ENCODE measurements around the gene KRT72. TPM values are rescaled to one million over a fixed set of nuclear protein-coding genes. Genes with fewer than 3 reads are reported as not detected.

KRT72 gene
- total RNA-seq, 4 donors from 2014 or later, result not detected

- intact Hi-C loops (cut with DNase I), result no loop called here
- H3K27ac ChIP-seq, result no peak overlapping the region
- H3K4me3 ChIP-seq (replicated peaks in 1 of 3), result no peak overlapping the region
- no peaks in the 10 kb centered on the region for H3K36me3 ChIP-seq
- no peak for DNase-seq
- WGBS, 2 donors, result 88 to 94% methylated on average over 7 of the region's 7 CpGs
- no peaks in the 10 kb centered on the region for H3K9me3 ChIP-seq
- TF ChIP-seq POLR2A (IDR thresholded peaks at IDR 0.05) (no peak), CTCF (IDR thresholded peaks at IDR 0.05) (no peak)
- peaks cover 3% of the 10 kb centered on the region for H3K27me3 ChIP-seq
- H3K4me1 ChIP-seq, result no peaks in the 10 kb centered on the region
These were observed 5.4 kb upstream of the KRT72 start for GRCh38 chr12:52606581-52607218.

- 56 to 58% methylated on average over 3 of the region's 3 CpGs for WGBS, 2 donors
- H3K4me3 ChIP-seq (replicated peaks in 1 of 3), result no peak overlapping the region
- no peaks in the 10 kb centered on the region for H3K4me1 ChIP-seq
- no peak for DNase-seq
- peaks cover 5% of the 10 kb centered on the region for H3K27me3 ChIP-seq
- TF ChIP-seq POLR2A (IDR thresholded peaks at IDR 0.05) (no peak), CTCF (IDR thresholded peaks at IDR 0.05) (no peak)
- H3K36me3 ChIP-seq, result no peaks in the 10 kb centered on the region
- H3K27ac ChIP-seq, result no peak overlapping the region
- intact Hi-C loops (cut with DNase I), result no loop called here
- no peaks in the 10 kb centered on the region for H3K9me3 ChIP-seq
These were observed 4.8 kb upstream of the KRT72 start for GRCh38 chr12:52606096-52606495.

- TF ChIP-seq CTCF (IDR thresholded peaks at IDR 0.05) (no peak), POLR2A (IDR thresholded peaks at IDR 0.05) (no peak)
- Histone ChIP-seq H3K9me3 (no peaks in the 10 kb centered on the region), H3K27ac (no peak overlapping the region), H3K27me3 (peaks cover 5% of the 10 kb centered on the region), H3K4me3 (replicated peaks in 1 of 3) (no peak overlapping the region), H3K4me1 (no peaks in the 10 kb centered on the region), H3K36me3 (no peaks in the 10 kb centered on the region)
- intact Hi-C loops (cut with DNase I), result no loop called here
- WGBS, 2 donors, result 85 to 88% methylated on average over 1 of the region's 1 CpG
- no peak for DNase-seq
These were observed 4.3 kb upstream of the KRT72 start for GRCh38 chr12:52605542-52605941.

GRCh38 chr12:52604859-52605258 is 3.6 kb upstream of the KRT72 start:
- intact Hi-C loops (cut with DNase I), result no loop called here
- DNase-seq, result no peak
- no peaks in the 10 kb centered on the region for H3K9me3 ChIP-seq
- H3K27ac ChIP-seq, result no peak overlapping the region
- TF ChIP-seq CTCF (IDR thresholded peaks at IDR 0.05) (no peak), POLR2A (IDR thresholded peaks at IDR 0.05) (no peak)
- H3K36me3 ChIP-seq, result no peaks in the 10 kb centered on the region
- no peak overlapping the region for H3K4me3 ChIP-seq (replicated peaks in 1 of 3)
- peaks cover 5% of the 10 kb centered on the region for H3K27me3 ChIP-seq
- H3K4me1 ChIP-seq, result no peaks in the 10 kb centered on the region

GRCh38 chr12:52603314-52603713 is 2.1 kb upstream of the KRT72 start:
- no peak for TF ChIP-seq POLR2A (IDR thresholded peaks at IDR 0.05)
- TF ChIP-seq CTCF (IDR thresholded peaks at IDR 0.05), result no peak
- no peak overlapping the region for H3K4me3 ChIP-seq (replicated peaks in 1 of 3)
- no peaks in the 10 kb centered on the region for H3K9me3 ChIP-seq
- no peak overlapping the region for H3K27ac ChIP-seq
- peaks cover 5% of the 10 kb centered on the region for H3K27me3 ChIP-seq
- no peaks in the 10 kb centered on the region for H3K36me3 ChIP-seq
- no peak for DNase-seq
- no peaks in the 10 kb centered on the region for H3K4me1 ChIP-seq
- intact Hi-C loops (cut with DNase I), result no loop called here
- WGBS, 2 donors, result 47 to 73% methylated on average over 2 of the region's 2 CpGs
